Osteoblast (primary cell): Measurements from ENCODE around the gene RHBDF1. TPM values are rescaled to one million over a fixed set of nuclear protein-coding genes. Genes with fewer than 3 reads are reported as not detected.
"Not testable (repeated sequence)": the region's sequence is repeated elsewhere in the genome, so short reads cannot be mapped to it uniquely, and the experiment has no call there.

Source experiments
- DNase-seq: peaks from one replicate; pipeline ENCODE4 v3.0.0; 2011; ENCODE audit warnings: low spot score, mixed read lengths; ENCODE audit not compliant: insufficient read length; ENCODE audit errors: missing footprints
- H2AFZ ChIP-seq: 2 replicates; pipeline ENCODE4 v1.6.0; 2011; ENCODE audit warnings: mild to moderate bottlenecking, low read length
- H3K27ac ChIP-seq: 2 replicates; pipeline ENCODE4 v1.5.1; 2011; ENCODE audit warnings: mild to moderate bottlenecking, low read depth, low read length, moderate library complexity
- H3K27me3 ChIP-seq: 2 replicates; pipeline ENCODE4 v1.6.0; 2012; ENCODE audit warnings: mild to moderate bottlenecking, control low read depth, inconsistent platforms, low read length, moderate library complexity; ENCODE audit not compliant: insufficient read depth
- H3K36me3 ChIP-seq: 2 replicates; pipeline ENCODE4 v1.5.1; 2011; ENCODE audit warnings: mild to moderate bottlenecking, low read length, control low read depth, moderate library complexity; ENCODE audit not compliant: insufficient read depth
- H3K4me1 ChIP-seq: 2 replicates; pipeline ENCODE4 v1.5.1; 2011; ENCODE audit warnings: mild to moderate bottlenecking, low read length, control low read depth, moderate library complexity; ENCODE audit not compliant: insufficient read depth
- H3K4me2 ChIP-seq: 2 replicates; pipeline ENCODE4 v1.6.0; 2011; ENCODE audit warnings: mild to moderate bottlenecking, low read length; ENCODE audit not compliant: insufficient read depth
- H3K4me3 ChIP-seq: fragments of 200-600 bp; sonication (generic); 3 replicates; pipeline ENCODE4 v1.5.1; 2012; ENCODE audit warnings: mild to moderate bottlenecking, low read length, inconsistent platforms; ENCODE audit not compliant: insufficient read depth
- H3K79me2 ChIP-seq: 2 replicates; pipeline ENCODE4 v1.6.0; 2012; ENCODE audit warnings: mild to moderate bottlenecking, low read length, control low read depth, inconsistent platforms; ENCODE audit not compliant: insufficient read depth
- H3K9me3 ChIP-seq: 2 replicates; pipeline ENCODE4 v1.5.1; 2011; ENCODE audit warnings: low read depth, low read length, control low read depth
- H4K20me1 ChIP-seq: 2 replicates; pipeline ENCODE4 v1.6.0; 2012; ENCODE audit warnings: mild to moderate bottlenecking, low read length, control low read depth; ENCODE audit not compliant: insufficient read depth
- small RNA-seq: library from RNA; depleted of rRNA; stranded (forward); fragments of <200 nt; gene quantifications from one replicate; pipeline ENCODE3, GENCODE V24; 2012
- total RNA-seq: library from RNA; depleted of rRNA; stranded (reverse); fragments of >200 nt; gene quantifications from 2 replicates; pipeline ENCODE4 v1.2.3, GENCODE V29; 2012
- TF ChIP-seq, protein P1 (sequence below): IDR thresholded peaks from 2 replicates; pipeline ENCODE4 v1.5.1; 2011; ENCODE audit warnings: mild to moderate bottlenecking, low read depth, low read length, moderate library complexity; ENCODE audit errors: extremely low read depth

RHBDF1 gene
- total RNA-seq, 1 donor: 32.2 TPM

DNA sequence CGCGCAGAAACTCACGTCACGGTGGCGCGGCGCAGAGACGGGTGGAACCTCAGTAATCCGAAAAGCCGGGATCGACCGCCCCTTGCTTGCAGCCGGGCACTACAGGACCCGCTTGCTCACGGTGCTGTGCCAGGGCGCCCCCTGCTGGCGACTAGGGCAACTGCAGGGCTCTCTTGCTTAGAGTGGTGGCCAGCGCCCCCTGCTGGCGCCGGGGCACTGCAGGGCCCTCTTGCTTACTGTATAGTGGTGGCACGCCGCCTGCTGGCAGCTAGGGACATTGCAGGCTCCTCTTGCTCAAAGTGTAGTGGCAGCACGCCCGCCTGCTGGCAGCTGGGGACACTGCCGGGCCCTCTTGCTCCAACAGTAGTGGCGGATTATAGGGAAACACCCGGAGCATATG, 61.7 kb downstream of the RHBDF1 start:
- not testable (repeated sequence) for DNase-seq, H2AFZ ChIP-seq
- TF ChIP-seq, protein P1, sequence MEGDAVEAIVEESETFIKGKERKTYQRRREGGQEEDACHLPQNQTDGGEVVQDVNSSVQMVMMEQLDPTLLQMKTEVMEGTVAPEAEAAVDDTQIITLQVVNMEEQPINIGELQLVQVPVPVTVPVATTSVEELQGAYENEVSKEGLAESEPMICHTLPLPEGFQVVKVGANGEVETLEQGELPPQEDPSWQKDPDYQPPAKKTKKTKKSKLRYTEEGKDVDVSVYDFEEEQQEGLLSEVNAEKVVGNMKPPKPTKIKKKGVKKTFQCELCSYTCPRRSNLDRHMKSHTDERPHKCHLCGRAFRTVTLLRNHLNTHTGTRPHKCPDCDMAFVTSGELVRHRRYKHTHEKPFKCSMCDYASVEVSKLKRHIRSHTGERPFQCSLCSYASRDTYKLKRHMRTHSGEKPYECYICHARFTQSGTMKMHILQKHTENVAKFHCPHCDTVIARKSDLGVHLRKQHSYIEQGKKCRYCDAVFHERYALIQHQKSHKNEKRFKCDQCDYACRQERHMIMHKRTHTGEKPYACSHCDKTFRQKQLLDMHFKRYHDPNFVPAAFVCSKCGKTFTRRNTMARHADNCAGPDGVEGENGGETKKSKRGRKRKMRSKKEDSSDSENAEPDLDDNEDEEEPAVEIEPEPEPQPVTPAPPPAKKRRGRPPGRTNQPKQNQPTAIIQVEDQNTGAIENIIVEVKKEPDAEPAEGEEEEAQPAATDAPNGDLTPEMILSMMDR: peak; percentile 32

DNA sequence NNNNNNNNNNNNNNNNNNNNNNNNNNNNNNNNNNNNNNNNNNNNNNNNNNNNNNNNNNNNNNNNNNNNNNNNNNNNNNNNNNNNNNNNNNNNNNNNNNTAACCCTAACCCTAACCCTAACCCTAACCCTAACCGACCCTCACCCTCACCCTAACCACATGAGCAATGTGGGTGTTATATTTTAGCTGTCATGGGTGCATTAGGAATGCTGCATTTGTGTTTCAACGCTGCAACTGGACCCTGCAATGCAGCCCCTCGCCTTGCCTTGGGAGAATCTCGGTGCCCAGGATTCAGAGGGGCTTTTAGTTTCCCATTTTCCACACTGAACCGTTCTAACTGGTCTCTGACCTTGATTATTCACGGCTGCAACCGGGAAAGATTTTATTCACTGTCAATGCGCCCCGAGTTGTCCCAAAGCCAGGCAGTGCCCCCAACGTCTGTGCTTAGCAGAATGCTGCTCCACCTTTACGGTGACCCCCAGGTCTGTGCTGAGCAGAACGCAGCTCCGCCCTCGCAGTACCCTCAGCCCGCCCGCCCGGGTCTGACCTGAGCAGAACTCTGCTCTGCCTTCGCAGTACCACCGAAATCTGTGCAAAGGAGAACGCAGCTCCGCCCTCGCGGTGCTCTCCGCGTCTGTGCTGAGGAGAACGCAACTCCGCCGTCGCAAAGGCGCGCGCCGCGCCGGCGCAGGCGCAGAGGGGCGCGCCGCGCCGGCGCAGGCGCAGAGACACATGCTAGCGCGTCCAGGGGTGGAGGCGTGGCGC, 62.3 kb downstream of the RHBDF1 start:
- H4K20me1 ChIP-seq: no peaks in the 10 kb centered on the region
- H3K36me3 ChIP-seq: no peaks in the 10 kb centered on the region
- H3K27ac ChIP-seq: no peak overlapping the region
- H3K4me2 ChIP-seq: no peak overlapping the region
- no peaks in the 10 kb centered on the region for H3K27me3 ChIP-seq
- no peaks in the 10 kb centered on the region for H3K9me3 ChIP-seq
- DNase-seq: no peak
- TF ChIP-seq, protein P1: no peak
- H3K79me2 ChIP-seq: no peaks in the 10 kb centered on the region
- H3K4me1 ChIP-seq: no peaks in the 10 kb centered on the region
- H2AFZ ChIP-seq: no peak overlapping the region
- H3K4me3 ChIP-seq: peak overlapping the region; percentile 39

More for the DNA sequence above, 61.7 kb downstream of the RHBDF1 start:
- not testable (repeated sequence) for H4K20me1 ChIP-seq, H3K36me3 ChIP-seq, H3K79me2 ChIP-seq, H3K27ac ChIP-seq, H3K4me1 ChIP-seq, H3K27me3 ChIP-seq, H3K4me3 ChIP-seq, H3K9me3 ChIP-seq, H3K4me2 ChIP-seq

Small RNA genes within 50 kb of the gene (small RNA-seq; reads per million reads assigned to genes)
- not detected for gene MIR6859-4
- not detected for gene Z69720.2

Other genes starting within 250 kb of the RHBDF1 start
- gene POLR3K, start 19.0 kb downstream of the RHBDF1 start, total RNA-seq: 1.4 and 2.1 TPM in 2 replicates
- 9.4 and 14.5 TPM in 2 replicates for gene SNRNP25, start 18.8 kb downstream of the RHBDF1 start, total RNA-seq
- gene MPG, start 5.6 kb upstream of the RHBDF1 start, total RNA-seq: 180 and 189 TPM in 2 replicates
- 10.1 and 10.6 TPM in 2 replicates for gene NPRL3, start 66.0 kb upstream of the RHBDF1 start, total RNA-seq
- gene HBZ, start 80.0 kb upstream of the RHBDF1 start, total RNA-seq: not detected in 2 replicates
- not detected in 2 replicates for gene HBM, start 93.3 kb upstream of the RHBDF1 start, total RNA-seq
- not detected in 2 replicates for gene HBA2, start 100.2 kb upstream of the RHBDF1 start, total RNA-seq
- gene HBA1, start 104.0 kb upstream of the RHBDF1 start, total RNA-seq: not detected in 2 replicates
- not detected in 2 replicates for gene HBQ1, start 107.8 kb upstream of the RHBDF1 start, total RNA-seq
- gene LUC7L, start 156.8 kb upstream of the RHBDF1 start, total RNA-seq: 44.8 and 46.0 TPM in 2 replicates
- gene FAM234A, start 162.2 kb upstream of the RHBDF1 start, total RNA-seq: 86.0 and 113 TPM in 2 replicates
- gene RGS11, start 203.3 kb upstream of the RHBDF1 start, total RNA-seq: 0.36 and 0.59 TPM in 2 replicates
- gene ARHGDIG, start 208.0 kb upstream of the RHBDF1 start, total RNA-seq: not detected in 2 replicates
- gene PDIA2, start 210.5 kb upstream of the RHBDF1 start, total RNA-seq: not detected in 2 replicates